Coronary artery (tissue), 2 donors: ENCODE measurements around the gene PRKN.
A peak's percentile ranks its signal among the peaks of the same experiment; 100 is the strongest.

Experiments
- DNase-seq: peaks from one replicate; pipeline ENCODE4 v3.0.0-alpha.2; 2017; ENCODE audit warnings: low spot score
- H3K27ac ChIP-seq, 2 donors: fragments of 200-600 bp; sonication (generic); one replicate each; pipeline ENCODE4 v1.5.1; 2016 to 2019
- H3K4me3 ChIP-seq: fragments of 200-600 bp; sonication (generic); 2 replicates; pipeline ENCODE4 v1.5.1; 2016; ENCODE audit warnings: mild to moderate bottlenecking, moderate library complexity
- TF ChIP-seq, protein P1 (sequence below): fragments of 200-600 bp; sonication (generic); IDR thresholded peaks from one replicate; pipeline ENCODE4 v1.5.1; 2019; ENCODE audit warnings: antibody characterized with exemption

The PRKN gene

GRCh38 chr6:162488444-162488843, 239.1 kb downstream of the PRKN start:
- H3K4me3 ChIP-seq = no peak overlapping the region
- no peak overlapping the region for H3K27ac ChIP-seq
- DNase-seq = no peak
- TF ChIP-seq, protein P1, sequence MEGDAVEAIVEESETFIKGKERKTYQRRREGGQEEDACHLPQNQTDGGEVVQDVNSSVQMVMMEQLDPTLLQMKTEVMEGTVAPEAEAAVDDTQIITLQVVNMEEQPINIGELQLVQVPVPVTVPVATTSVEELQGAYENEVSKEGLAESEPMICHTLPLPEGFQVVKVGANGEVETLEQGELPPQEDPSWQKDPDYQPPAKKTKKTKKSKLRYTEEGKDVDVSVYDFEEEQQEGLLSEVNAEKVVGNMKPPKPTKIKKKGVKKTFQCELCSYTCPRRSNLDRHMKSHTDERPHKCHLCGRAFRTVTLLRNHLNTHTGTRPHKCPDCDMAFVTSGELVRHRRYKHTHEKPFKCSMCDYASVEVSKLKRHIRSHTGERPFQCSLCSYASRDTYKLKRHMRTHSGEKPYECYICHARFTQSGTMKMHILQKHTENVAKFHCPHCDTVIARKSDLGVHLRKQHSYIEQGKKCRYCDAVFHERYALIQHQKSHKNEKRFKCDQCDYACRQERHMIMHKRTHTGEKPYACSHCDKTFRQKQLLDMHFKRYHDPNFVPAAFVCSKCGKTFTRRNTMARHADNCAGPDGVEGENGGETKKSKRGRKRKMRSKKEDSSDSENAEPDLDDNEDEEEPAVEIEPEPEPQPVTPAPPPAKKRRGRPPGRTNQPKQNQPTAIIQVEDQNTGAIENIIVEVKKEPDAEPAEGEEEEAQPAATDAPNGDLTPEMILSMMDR = no peak

- no peak for DNase-seq
- H3K4me3 ChIP-seq = peak overlapping the region; percentile 46
- no peak overlapping the region for H3K27ac ChIP-seq
Observed at GRCh38 chr6:162485464-162485863, 242.1 kb downstream of the PRKN start.

DNA sequence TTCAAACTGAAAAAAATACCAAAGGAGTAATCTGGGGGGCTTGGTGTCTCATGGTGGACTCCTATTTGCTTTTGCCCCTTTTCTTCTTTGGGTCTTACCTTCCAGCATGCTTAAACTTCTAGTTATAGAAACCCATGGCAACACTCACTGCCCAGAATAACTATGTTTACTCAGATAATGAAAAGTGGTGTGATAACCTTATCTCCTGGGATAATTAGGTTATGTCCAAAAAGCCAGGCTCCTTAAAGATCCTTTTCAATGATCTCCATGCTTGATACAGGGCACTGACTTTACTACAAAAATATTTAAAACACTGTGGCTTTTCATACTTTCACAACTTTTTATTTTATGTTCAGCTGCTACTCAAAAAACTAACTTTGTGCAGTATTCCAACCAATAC, 245.6 kb downstream of the PRKN start:
- TF ChIP-seq, protein P1 = no peak
- DNase-seq = no peak
- H3K27ac ChIP-seq = no peak overlapping the region
- no peak overlapping the region for H3K4me3 ChIP-seq

More at GRCh38 chr6:162485464-162485863, 242.1 kb downstream of the PRKN start:
- TF ChIP-seq, protein P1 = no peak

- no peak overlapping the region for H3K4me3 ChIP-seq
- no peak for DNase-seq
- TF ChIP-seq, protein P1 = no peak
- H3K27ac ChIP-seq = no peak overlapping the region
Observed at GRCh38 chr6:162481320-162481719, 246.2 kb downstream of the PRKN start.

GRCh38 chr6:162478192-162478671, 249.3 kb downstream of the PRKN start:
- no peak for DNase-seq
- TF ChIP-seq, protein P1 = no peak
- H3K27ac ChIP-seq = no peak overlapping the region
- no peak overlapping the region for H3K4me3 ChIP-seq

DNA sequence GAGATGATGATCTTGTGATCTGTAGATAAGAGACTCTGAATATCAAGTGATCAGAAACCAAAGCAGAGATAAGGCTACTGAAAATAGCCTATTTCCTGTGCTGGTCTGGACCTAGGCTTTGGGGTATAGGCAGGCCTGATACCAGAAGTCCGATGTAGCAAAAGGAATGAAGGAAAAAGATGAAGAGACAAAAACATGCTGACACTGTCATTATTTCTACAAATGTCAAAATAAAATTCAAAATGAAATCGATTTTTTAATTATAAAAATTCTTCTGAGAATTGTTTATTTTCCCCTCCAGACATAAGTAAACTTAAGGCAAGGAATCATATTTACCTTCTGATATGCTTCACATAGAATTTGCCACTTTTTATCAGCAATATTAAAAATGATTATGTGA, 252.8 kb downstream of the PRKN start:
- no peak overlapping the region for H3K4me3 ChIP-seq
- H3K27ac ChIP-seq = no peak overlapping the region
- DNase-seq = no peak
- TF ChIP-seq, protein P1 = no peak

GRCh38 chr6:162471842-162472241, 255.7 kb downstream of the PRKN start:
- TF ChIP-seq, protein P1 = no peak
- Histone ChIP-seq H3K4me3 (no peak overlapping the region), H3K27ac (no peak overlapping the region)
- DNase-seq = no peak
